IMR-90 (cell line): Measurements from ENCODE around the gene ARHGEF4. TPM values are rescaled to one million over a fixed set of nuclear protein-coding genes. Genes with fewer than 3 reads are reported as not detected.

Experiments used
- ATAC-seq: fragments of 200-7000 bp; cut with Tn5 transposase; 2 replicates; pipeline ENCODE4 v1.9.1; 2020; ENCODE audit warnings: low read depth, mild to moderate bottlenecking, moderate library complexity
- BruUV-seq: library from RNA; stranded (reverse); fragments of 400-500 nt; replicated peaks from 2 replicates; lab custom pipeline; 2021; lab: Mats Ljungman, UMichigan
- CTCF ChIA-PET: fragments of 300-600 bp; formaldehyde crosslinking; extraction: SDS; loops from one replicate; lab custom pipeline; 2021; ENCODE audit warnings: antibody characterized with exemption; lab: Yijun Ruan, JAX
- POLR2A ChIA-PET: fragments of 300-600 bp; sonication (Branson Sonifier 250); formaldehyde crosslinking; loops from one replicate; lab custom pipeline; 2022; ENCODE audit warnings: antibody characterized with exemption; ENCODE audit not compliant: unreplicated experiment; lab: Charles Lee
- DNase-seq: peaks from one replicate; pipeline ENCODE4 v3.0.0; 2013
- H2AFZ ChIP-seq: replicated peaks from 2 replicates; pipeline ENCODE3; 2013; ENCODE audit warnings: low read length, mild to moderate bottlenecking; ENCODE audit not compliant: poor library complexity
- H2AK5ac ChIP-seq: 2 replicates; pipeline ENCODE4 v1.6.1; 2013; ENCODE audit warnings: low read depth, low read length, inconsistent platforms
- H2AK9ac ChIP-seq: replicated peaks from 2 replicates; pipeline ENCODE3; 2013; ENCODE audit warnings: mild to moderate bottlenecking, low read depth, low read length, moderate library complexity; ENCODE audit not compliant: poor library complexity
- H2BK120ac ChIP-seq: 2 replicates; pipeline ENCODE4 v1.6.1; 2013; ENCODE audit warnings: low read depth, low read length, inconsistent platforms
- H2BK15ac ChIP-seq: 3 replicates; pipeline ENCODE4 v1.6.1; 2013; ENCODE audit warnings: low read depth, low read length, inconsistent platforms
- H2BK20ac ChIP-seq: 2 replicates; pipeline ENCODE4 v1.6.1; 2013; ENCODE audit warnings: low read depth, mild to moderate bottlenecking, inconsistent platforms, low read length, moderate library complexity
- H2BK5ac ChIP-seq: 2 replicates; pipeline ENCODE4 v1.6.1; 2013; ENCODE audit warnings: mild to moderate bottlenecking, low read depth, low read length, inconsistent platforms; ENCODE audit not compliant: poor library complexity, severe bottlenecking
- H3K14ac ChIP-seq: replicated peaks from 2 replicates; pipeline ENCODE4 v1.6.1; 2013; ENCODE audit warnings: low read depth, low read length, inconsistent platforms
- H3K18ac ChIP-seq: 2 replicates; pipeline ENCODE4 v1.6.1; 2013; ENCODE audit warnings: low read depth, low read length, control low read depth
- H3K23ac ChIP-seq: 2 replicates; pipeline ENCODE4 v1.6.1; 2013; ENCODE audit warnings: low read depth, low read length, inconsistent platforms
- H3K27ac ChIP-seq: 2 replicates; pipeline ENCODE4 v1.5.1; 2013; ENCODE audit warnings: mild to moderate bottlenecking, control low read depth, low read length; ENCODE audit not compliant: insufficient read depth
- H3K27me3 ChIP-seq: 2 replicates; pipeline ENCODE4 v1.6.1; 2013; ENCODE audit warnings: low read length; ENCODE audit not compliant: control insufficient read depth, insufficient read depth
- H3K36me3 ChIP-seq: 2 replicates; pipeline ENCODE4 v1.6.1; 2013; ENCODE audit warnings: low read length, mixed read lengths; ENCODE audit not compliant: control insufficient read depth, insufficient read depth
- H3K4ac ChIP-seq: 2 replicates; pipeline ENCODE4 v1.6.1; 2013; ENCODE audit warnings: low read depth, low read length, inconsistent platforms
- H3K4me1 ChIP-seq: 2 replicates; pipeline ENCODE4 v1.6.1; 2013; ENCODE audit warnings: low read length, mixed read lengths; ENCODE audit not compliant: control insufficient read depth, insufficient read depth
- H3K4me2 ChIP-seq: 2 replicates; pipeline ENCODE4 v1.6.1; 2013; ENCODE audit warnings: low read depth, mild to moderate bottlenecking, control low read depth, low read length, moderate library complexity
- H3K4me3 ChIP-seq: 2 replicates; pipeline ENCODE4 v1.5.1; 2013; ENCODE audit warnings: low read depth, mild to moderate bottlenecking, control low read depth, low read length, moderate library complexity; ENCODE audit not compliant: insufficient read depth
- H3K56ac ChIP-seq: 2 replicates; pipeline ENCODE4 v1.6.1; 2013; ENCODE audit warnings: low read length, inconsistent platforms; ENCODE audit not compliant: insufficient read depth; ENCODE audit errors: extremely low read depth
- H3K79me1 ChIP-seq, 2 experiments: 2 replicates each; pipeline ENCODE4 v1.6.1; 2013; ENCODE audit warnings: low read length in 2 of 2, inconsistent platforms in 1 of 2, low read depth in 1 of 2
- H3K9ac ChIP-seq: 2 replicates; pipeline ENCODE4 v1.6.1; 2013; ENCODE audit warnings: low read depth, low read length, control low read depth
- H3K9me1 ChIP-seq: 2 replicates; pipeline ENCODE4 v1.6.1; 2013; ENCODE audit warnings: low read length, inconsistent platforms; ENCODE audit not compliant: insufficient read depth
- H3K9me3 ChIP-seq: 2 replicates; pipeline ENCODE4 v1.6.1; 2013; ENCODE audit warnings: low read length; ENCODE audit not compliant: control insufficient read depth, insufficient read depth
- H4K20me1 ChIP-seq: 2 replicates; pipeline ENCODE4 v1.6.1; 2013; ENCODE audit warnings: low read length, inconsistent platforms; ENCODE audit not compliant: insufficient read depth
- H4K5ac ChIP-seq: 2 replicates; pipeline ENCODE4 v1.6.1; 2013; ENCODE audit warnings: mild to moderate bottlenecking, low read depth, low read length, control low read depth
- H4K8ac ChIP-seq, 2 experiments: 2 replicates each; pipeline ENCODE4 v1.6.1; 2013; ENCODE audit warnings: low read depth in 2 of 2, low read length in 2 of 2, control low read depth in 1 of 2, inconsistent platforms in 1 of 2
- H4K91ac ChIP-seq: 2 replicates; pipeline ENCODE4 v1.6.1; 2013; ENCODE audit warnings: low read depth, low read length, inconsistent platforms; ENCODE audit not compliant: insufficient read depth
- CHD1 ChIP-seq: IDR thresholded peaks from 2 replicates; pipeline ENCODE4 v1.6.1; 2012; ENCODE audit warnings: low read depth, low read length, improper control_type of control experiment
- MAFK ChIP-seq: IDR thresholded peaks from 2 replicates; pipeline ENCODE4 v1.6.1; 2012; ENCODE audit warnings: low read depth, low read length, improper control_type of control experiment
- MXI1 ChIP-seq: IDR thresholded peaks from 2 replicates; pipeline ENCODE4 v1.6.1; 2012; ENCODE audit warnings: low read depth, mild to moderate bottlenecking, low read length, moderate library complexity, borderline replicate concordance
- NFE2L2 ChIP-seq: fragments of 150-350 bp; IDR thresholded peaks from 2 replicates; pipeline ENCODE4 v1.6.1; 2016; ENCODE audit warnings: low read depth, mild to moderate bottlenecking, low read length
- RCOR1 ChIP-seq: IDR thresholded peaks from 2 replicates; pipeline ENCODE4 v1.6.1; 2012; ENCODE audit warnings: mild to moderate bottlenecking, low read length, improper control_type of control experiment; ENCODE audit not compliant: insufficient replicate concordance
- SMC3 ChIP-seq: fragments of 150-350 bp; IDR thresholded peaks from 2 replicates; pipeline ENCODE4 v1.6.1; 2016; ENCODE audit warnings: low read depth, mild to moderate bottlenecking, antibody characterized with exemption, low read length, moderate library complexity
- WGBS, 2 experiments: methylation state at CpG; one replicate each; pipeline versions ENCODE4 v1.1.5 to v1.1.7; 2013; ENCODE audit warnings: missing lambda C conversion rate in 2 of 2; ENCODE audit not compliant: insufficient read length in 1 of 2; ENCODE audit errors: extremely low coverage in 2 of 2; 5-methylcytosine and 5-hydroxymethylcytosine counted together
- dilution Hi-C: fragments of 300-500 bp; cut with HindIII; formaldehyde crosslinking; loops from one replicate; pipeline ENCODE4 v1.14.3; 2018; ENCODE audit warnings: low sequenced_read_pairs; ENCODE audit not compliant: unreplicated experiment
- in situ Hi-C: fragments of 300-500 bp; cut with MboI; formaldehyde crosslinking; loops from 3 replicates; pipeline ENCODE4 v1.14.3; 2019; ENCODE audit warnings: low sequenced_read_pairs, inconsistent platforms, mixed read lengths
- intact Hi-C: fragments of 100-400 bp; cut with micrococcal nuclease; formaldehyde crosslinking; loops from 2 replicates; pipeline ENCODE4 v1.10.0; 2022
- polyA plus RNA-seq, 3 experiments: library from polyadenylated mRNA; depleted of rRNA; stranded (reverse); fragments of >200 nt; gene quantifications; 2 replicates each; pipeline ENCODE4 v1.2.3, GENCODE V29; 2012; ENCODE audit warnings: low replicate concordance in 1 of 3
- total RNA-seq: library from RNA; depleted of rRNA; stranded (reverse); fragments of >200 nt; gene quantifications from 2 replicates; pipeline ENCODE4 v1.2.3, GENCODE V29; 2012
- TF ChIP-seq, protein P1 (sequence below): conservative IDR thresholded peaks from 2 replicates; pipeline ENCODE4 v1.5.1; 2012; ENCODE audit warnings: mild to moderate bottlenecking, low read depth, low read length, improper control_type of control experiment
- TF ChIP-seq, protein P2 (sequence below): fragments of 150-350 bp; IDR thresholded peaks from 2 replicates; pipeline ENCODE4 v1.6.1; 2016; ENCODE audit warnings: low read depth, mild to moderate bottlenecking, low read length, moderate library complexity, borderline replicate concordance

The ARHGEF4 gene
- total and polyA plus RNA-seq, 2 of the 4 experiments (the other 2 are of a cell fraction) = 2.7 to 5.0 TPM

DNA sequence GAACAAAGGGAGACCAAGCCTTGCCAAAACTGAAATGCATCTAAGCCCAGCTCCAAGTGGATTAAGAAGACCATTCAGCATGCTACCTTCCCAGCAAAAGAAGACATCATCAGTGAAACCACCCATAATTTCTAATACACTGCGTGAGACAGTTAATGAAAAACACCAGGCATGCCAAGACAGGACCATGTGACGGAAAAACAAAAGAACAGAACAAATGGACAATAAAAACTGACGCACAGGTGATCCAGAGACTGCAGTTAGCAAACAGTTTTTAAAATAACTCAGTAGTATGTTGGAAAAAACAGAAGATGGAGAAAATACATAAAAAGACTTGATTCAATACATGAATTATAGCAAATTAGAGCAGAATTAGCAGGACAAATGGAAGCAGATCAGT lies 241.3 kb downstream of the ARHGEF4 start:
- H3K27ac ChIP-seq = no peak overlapping the region
- no peak overlapping the region for H3K18ac ChIP-seq
- no peak overlapping the region for H2BK5ac ChIP-seq
- H2BK15ac ChIP-seq = no peak overlapping the region
- TF ChIP-seq, protein P1, sequence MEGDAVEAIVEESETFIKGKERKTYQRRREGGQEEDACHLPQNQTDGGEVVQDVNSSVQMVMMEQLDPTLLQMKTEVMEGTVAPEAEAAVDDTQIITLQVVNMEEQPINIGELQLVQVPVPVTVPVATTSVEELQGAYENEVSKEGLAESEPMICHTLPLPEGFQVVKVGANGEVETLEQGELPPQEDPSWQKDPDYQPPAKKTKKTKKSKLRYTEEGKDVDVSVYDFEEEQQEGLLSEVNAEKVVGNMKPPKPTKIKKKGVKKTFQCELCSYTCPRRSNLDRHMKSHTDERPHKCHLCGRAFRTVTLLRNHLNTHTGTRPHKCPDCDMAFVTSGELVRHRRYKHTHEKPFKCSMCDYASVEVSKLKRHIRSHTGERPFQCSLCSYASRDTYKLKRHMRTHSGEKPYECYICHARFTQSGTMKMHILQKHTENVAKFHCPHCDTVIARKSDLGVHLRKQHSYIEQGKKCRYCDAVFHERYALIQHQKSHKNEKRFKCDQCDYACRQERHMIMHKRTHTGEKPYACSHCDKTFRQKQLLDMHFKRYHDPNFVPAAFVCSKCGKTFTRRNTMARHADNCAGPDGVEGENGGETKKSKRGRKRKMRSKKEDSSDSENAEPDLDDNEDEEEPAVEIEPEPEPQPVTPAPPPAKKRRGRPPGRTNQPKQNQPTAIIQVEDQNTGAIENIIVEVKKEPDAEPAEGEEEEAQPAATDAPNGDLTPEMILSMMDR = no peak
- TF ChIP-seq NFE2L2 = no peak
- TF ChIP-seq RCOR1 = no peak
- TF ChIP-seq MXI1 = no peak
- TF ChIP-seq MAFK = no peak
- TF ChIP-seq CHD1 = no peak
- TF ChIP-seq, protein P2, sequence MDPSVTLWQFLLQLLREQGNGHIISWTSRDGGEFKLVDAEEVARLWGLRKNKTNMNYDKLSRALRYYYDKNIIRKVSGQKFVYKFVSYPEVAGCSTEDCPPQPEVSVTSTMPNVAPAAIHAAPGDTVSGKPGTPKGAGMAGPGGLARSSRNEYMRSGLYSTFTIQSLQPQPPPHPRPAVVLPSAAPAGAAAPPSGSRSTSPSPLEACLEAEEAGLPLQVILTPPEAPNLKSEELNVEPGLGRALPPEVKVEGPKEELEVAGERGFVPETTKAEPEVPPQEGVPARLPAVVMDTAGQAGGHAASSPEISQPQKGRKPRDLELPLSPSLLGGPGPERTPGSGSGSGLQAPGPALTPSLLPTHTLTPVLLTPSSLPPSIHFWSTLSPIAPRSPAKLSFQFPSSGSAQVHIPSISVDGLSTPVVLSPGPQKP = no peak
- no peak for TF ChIP-seq SMC3
- no peak overlapping the region for H4K5ac ChIP-seq
- H3K9me3 ChIP-seq = no peaks in the 10 kb centered on the region
- intact Hi-C loops = no loop called here
- WGBS, 2 experiments = no CpG with 5 or more reads among the region's 3 CpGs
- POLR2A ChIA-PET = no interaction called here
- H4K8ac ChIP-seq = no peak overlapping the region
- DNase-seq = no peak
- no peak overlapping the region for H2BK20ac ChIP-seq
- H3K4me3 ChIP-seq = no peak overlapping the region
- no peak overlapping the region for H4K91ac ChIP-seq
- in situ Hi-C loops = no loop called here
- no peak overlapping the region for H3K14ac ChIP-seq
- no peak overlapping the region for H3K4ac ChIP-seq
- H2AK9ac ChIP-seq = no peak overlapping the region
- peaks cover 18% of the 10 kb centered on the region for H3K9me1 ChIP-seq
- H3K56ac ChIP-seq = no peak overlapping the region
- CTCF ChIA-PET = no interaction called here
- H3K23ac ChIP-seq = 0 out of 2 replicates have a peak overlapping the region, but pooled peaks have one; percentile 3
- H2AK5ac ChIP-seq = no peak overlapping the region
- peaks cover 55% of the 10 kb centered on the region for H4K20me1 ChIP-seq
- H3K9ac ChIP-seq = no peak overlapping the region
- dilution Hi-C loops = no loop called here
- no peak overlapping the region for H2BK120ac ChIP-seq
- H3K79me1 ChIP-seq = peaks cover 34 to 71% of the 10 kb centered on the region in 2 experiments
- H2AFZ ChIP-seq = no peak overlapping the region
- ATAC-seq = no peak
- H3K36me3 ChIP-seq = peaks cover 49% of the 10 kb centered on the region
- no TSS peak for BruUV-seq
- no peaks in the 10 kb centered on the region for H3K27me3 ChIP-seq
- H3K4me1 ChIP-seq = peaks cover 3% of the 10 kb centered on the region; the same call in 1 of the 2 replicates
- no peak overlapping the region for H3K4me2 ChIP-seq
